Heart left ventricle (tissue), 13 donors: ENCODE measurements around the gene PCBP3.
"Not testable (repeated sequence)": the region's sequence is repeated elsewhere in the genome, so short reads cannot be mapped to it uniquely, and the experiment has no call there.

Experiments
- CTCF ChIP-seq, 12 donors: fragments of 200-600 bp; sonication (generic) in 4 of 12; IDR thresholded peaks; one replicate each; pipeline versions ENCODE4 v1.5.0 to v1.8.0; 2018 to 2022; ENCODE audit warnings: antibody characterized with exemption in 12 of 12, mild to moderate bottlenecking in 5 of 12
- POLR2A ChIP-seq, 2 donors: fragments of 450-650 bp; IDR thresholded peaks; one replicate each; pipeline ENCODE4 v1.6.1; 2017; ENCODE audit warnings: antibody characterized with exemption in 2 of 2, mild to moderate bottlenecking in 2 of 2, moderate library complexity in 2 of 2
- donor health status: ischemic (EF 13 %, LVEDD 7.1; RV severe dilation, severe dysfunction).
- donor health status: DM: no; HTN: yes; CAD: no.
- donor health status: DM: no; HTN: no; CAD: no.
- donor health status: ischemic (EF 25% LVEDD 6.9; RV normal size, moderate dysfunction).
- donor health status: ischemic (EF 25% LVEDD 5.7; RV mildly dilated, moderate dysfunction).
- donor health status: ischemic (EF 35%, LVEDD 5.7; RV mildly dilated, moderate dysfunction).
- donor health status: nonischemic (EF 11% LVEDD 7.7; RV severe dilation, severe dysfunction).
- donor health status: DM: yes; HTN: yes; CAD: no.
- donor health status: PGD.
- donor health status: ischemic (EF 29% LVEDD 5.4; RV normal size, mild dysfunction).
- donor health status: nonischemic (EF 23%, LVEDD 6.1; RV moderate dilation, normal function).

- TF ChIP-seq POLR2A, CTCF (IDR thresholded peaks at IDR 0.05): not testable (repeated sequence)
These were observed 317.9 kb downstream of the PCBP3 start for GRCh38 chr21:45961408-45961807.
